Measurements from ENCODE around the gene CUX1.

DNA sequence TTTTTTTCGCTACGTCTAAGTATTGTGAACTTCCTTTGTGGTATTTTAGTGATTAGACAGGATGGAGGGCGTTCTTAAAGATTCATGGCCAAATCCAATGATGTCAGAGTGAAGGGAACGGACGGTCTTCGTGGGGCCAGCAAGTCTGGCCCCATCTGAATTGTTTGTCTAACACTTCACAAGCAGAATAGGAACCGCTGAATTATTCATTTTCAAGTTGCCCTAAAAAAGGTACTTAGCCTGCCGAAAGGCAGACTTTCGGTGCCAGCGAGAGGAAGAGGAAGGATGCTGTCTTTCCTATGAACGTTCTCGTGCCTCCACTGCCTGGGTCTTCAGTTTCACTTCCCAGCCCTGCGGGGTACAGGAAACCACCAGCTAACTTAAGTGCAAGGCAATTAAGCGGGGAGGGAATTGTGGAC is 323.5 kb downstream of the CUX1 start:
- TF ChIP-seq, protein P1, sequence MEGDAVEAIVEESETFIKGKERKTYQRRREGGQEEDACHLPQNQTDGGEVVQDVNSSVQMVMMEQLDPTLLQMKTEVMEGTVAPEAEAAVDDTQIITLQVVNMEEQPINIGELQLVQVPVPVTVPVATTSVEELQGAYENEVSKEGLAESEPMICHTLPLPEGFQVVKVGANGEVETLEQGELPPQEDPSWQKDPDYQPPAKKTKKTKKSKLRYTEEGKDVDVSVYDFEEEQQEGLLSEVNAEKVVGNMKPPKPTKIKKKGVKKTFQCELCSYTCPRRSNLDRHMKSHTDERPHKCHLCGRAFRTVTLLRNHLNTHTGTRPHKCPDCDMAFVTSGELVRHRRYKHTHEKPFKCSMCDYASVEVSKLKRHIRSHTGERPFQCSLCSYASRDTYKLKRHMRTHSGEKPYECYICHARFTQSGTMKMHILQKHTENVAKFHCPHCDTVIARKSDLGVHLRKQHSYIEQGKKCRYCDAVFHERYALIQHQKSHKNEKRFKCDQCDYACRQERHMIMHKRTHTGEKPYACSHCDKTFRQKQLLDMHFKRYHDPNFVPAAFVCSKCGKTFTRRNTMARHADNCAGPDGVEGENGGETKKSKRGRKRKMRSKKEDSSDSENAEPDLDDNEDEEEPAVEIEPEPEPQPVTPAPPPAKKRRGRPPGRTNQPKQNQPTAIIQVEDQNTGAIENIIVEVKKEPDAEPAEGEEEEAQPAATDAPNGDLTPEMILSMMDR (IDR thresholded peaks at IDR 0.05; ENCODE audit: borderline replicate concordance, extremely low read depth, low read length, poor library complexity, severe bottlenecking) = no peak
- TF ChIP-seq EZH2 (IDR thresholded peaks at IDR 0.05; ENCODE audit: borderline replicate concordance, low read depth, low read length, severe bottlenecking) = no peak
